NCI-H2081 treated with DMSO at 0.1 percent for 48 hours (cell line): ENCODE data around the gene TIMM50.
A peak's percentile ranks its signal among the peaks of the same experiment; 100 is the strongest.
"Not testable (repeated sequence)": the region's sequence is repeated elsewhere in the genome, so short reads cannot be mapped to it uniquely, and the experiment has no call there.

Source experiments
- DNase-seq: peaks from one replicate; lab custom pipeline; 2025; lab: John Stamatoyannopoulos, UW

TIMM50 gene

GRCh38 chr19:39469567-39469966 lies 11.1 kb upstream of the TIMM50 start:
- no peak for DNase-seq

DNA sequence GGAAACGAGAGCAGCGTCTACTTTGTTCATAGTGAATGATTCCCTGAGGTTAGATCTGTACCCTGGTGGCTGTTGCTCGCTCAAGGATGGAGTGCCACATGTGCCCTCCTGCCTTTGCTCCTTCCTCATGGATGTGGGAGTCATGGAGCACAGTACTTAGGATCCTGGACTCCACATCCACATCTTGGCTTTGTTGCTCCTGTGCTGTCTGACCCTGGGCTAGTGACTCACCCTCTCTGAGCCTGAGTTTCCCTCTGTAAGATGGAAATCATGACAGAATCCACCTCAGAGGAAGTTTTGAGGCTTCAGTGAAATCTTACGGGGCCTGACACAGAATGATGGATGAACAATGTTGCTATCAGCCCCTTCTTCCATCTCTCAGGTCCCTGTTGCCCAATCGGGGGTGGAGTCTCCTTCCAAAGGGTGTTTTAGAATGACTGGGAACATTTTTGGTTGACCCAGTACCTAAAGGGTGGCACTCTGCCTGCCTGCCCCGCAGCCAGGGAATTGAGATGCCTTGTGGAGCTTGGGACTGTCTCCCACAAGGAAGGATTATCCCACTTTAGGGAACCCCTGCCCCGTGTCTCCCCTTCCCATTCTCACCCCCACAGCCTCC lies 9.8 kb upstream of the TIMM50 start:
- DNase-seq = no peak

- no peak for DNase-seq
Observed at GRCh38 chr19:39471756-39472536, 8.7 kb upstream of the TIMM50 start.

DNA sequence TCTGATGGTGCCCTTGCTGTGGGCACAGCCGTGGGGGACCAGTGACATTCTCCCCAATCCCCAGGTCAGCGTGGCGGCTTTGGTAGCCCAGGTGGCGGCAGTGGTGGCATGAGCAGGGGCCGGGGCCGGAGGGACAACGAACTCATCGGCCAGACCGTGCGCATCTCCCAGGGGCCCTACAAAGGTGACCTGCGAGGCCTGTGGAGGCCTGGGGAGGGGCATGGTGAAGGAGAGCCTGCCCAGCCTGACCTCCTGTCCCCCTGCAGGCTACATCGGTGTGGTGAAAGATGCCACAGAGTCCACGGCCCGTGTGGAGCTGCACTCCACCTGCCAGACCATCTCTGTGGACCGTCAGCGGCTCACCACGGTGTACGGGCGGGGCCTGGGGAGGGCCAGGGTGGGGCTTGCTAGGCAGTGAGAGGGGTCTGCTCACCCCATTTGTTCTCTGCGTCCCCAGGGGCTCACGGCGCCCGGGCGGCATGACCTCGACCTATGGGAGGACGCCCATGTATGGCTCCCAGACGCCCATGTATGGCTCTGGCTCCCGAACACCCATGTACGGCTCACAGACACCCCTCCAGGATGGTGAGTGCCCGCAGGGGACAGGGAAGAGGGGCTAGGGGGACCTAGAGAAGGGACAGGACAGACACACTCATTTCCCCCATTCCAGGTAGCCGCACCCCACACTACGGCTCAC lies 7.7 kb upstream of the TIMM50 start:
- DNase-seq = no peak

GRCh38 chr19:39473443-39473960 lies 7.1 kb upstream of the TIMM50 start:
- no peak for DNase-seq

DNA sequence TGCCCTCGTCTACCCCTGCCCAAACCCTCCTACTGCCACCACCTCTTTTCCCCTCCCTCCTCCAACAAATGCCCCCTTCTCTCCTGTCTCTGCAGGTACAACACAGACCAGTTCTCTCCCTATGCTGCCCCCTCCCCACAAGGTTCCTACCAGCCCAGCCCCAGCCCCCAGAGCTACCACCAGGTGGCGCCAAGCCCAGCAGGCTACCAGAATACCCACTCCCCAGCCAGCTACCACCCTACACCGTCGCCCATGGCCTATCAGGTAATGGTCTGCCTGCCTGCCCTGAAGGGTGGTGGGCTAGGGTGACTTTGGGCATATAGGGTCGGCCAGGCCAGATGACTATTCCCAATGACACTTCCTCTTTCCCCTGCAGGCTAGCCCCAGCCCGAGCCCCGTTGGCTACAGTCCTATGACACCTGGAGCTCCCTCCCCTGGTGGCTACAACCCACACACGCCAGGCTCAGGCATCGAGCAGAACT lies 6.5 kb upstream of the TIMM50 start:
- no peak for DNase-seq

GRCh38 chr19:39475748-39476147 lies 4.9 kb upstream of the TIMM50 start:
- DNase-seq = no peak

- DNase-seq = not testable (repeated sequence)
Observed at GRCh38 chr19:39479319-39479801, 1.3 kb upstream of the TIMM50 start.

DNA sequence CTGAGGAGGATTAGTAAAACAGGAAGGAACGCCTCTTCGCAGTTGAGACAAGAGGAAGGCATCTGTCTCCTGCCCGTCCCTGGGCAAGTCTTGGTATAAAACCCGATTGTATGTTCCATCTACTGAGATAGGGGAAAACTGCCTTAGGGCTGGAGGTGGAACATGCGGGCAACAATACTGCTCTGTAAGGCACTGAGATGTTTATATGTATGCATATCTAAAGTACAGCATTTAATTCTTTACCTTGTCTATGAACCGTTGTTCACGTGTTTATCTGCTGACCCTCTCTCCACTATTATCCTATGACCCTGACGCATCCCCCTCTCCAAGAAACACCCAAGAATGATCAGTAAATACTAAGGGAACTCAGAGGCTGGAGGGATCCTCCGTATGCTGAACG lies 722 bp upstream of the TIMM50 start:
- no peak for DNase-seq

DNA sequence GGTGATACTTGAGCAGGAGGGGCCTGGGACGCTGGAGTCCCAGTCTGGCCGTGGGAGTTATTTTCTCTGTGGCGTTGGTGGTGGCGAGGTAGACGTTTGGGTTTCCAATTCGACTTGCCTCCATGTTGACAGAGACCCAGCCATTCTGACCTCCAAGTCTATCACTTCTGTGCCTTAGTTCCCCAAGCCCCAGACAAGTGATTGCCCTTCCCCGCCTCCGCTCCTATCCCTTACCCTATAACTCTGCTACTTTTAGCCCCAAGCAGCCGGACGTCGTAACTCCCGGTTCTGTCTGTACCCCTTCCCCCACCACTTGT lies 549 bp downstream of the TIMM50 start:
- DNase-seq = no peak

DNA sequence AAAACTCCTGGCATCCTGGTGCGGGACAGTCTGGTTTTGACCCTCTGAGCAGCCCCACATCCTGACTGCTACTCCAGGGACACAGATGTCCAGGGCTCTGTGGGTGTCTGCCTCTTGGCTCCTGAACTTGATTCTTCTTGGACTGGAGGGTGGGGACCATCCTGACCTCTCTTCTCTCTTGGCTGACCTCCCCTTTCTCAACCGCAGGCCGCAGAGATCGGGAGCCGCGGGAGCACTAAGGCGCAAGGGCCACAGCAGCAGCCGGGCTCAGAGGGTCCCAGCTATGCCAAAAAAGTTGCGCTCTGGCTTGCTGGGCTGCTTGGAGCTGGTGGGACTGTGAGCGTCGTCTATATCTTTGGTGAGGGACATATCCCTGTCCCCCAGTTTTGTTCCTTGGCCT lies 1.0 kb downstream of the TIMM50 start:
- no peak for DNase-seq

DNA sequence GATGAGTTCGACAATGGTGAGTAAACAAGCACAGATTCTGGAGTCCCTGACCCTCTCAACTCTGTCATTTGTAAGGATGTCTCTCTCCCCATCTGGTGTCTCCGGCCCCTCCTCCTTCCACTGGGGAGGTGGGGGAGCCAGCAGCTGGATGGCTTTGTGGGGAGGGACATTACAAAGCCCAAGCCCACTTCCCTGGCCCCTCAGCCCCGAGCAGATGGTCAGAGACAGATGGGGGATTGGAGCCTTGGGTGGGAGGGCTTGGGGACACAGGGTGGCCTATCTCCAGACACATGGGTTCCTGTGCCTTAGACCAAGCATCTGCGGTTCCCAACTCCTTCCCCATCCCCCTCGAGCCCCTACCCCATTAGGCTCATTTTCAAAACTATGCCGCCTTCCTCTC lies 2.5 kb downstream of the TIMM50 start:
- DNase-seq = no peak

DNA sequence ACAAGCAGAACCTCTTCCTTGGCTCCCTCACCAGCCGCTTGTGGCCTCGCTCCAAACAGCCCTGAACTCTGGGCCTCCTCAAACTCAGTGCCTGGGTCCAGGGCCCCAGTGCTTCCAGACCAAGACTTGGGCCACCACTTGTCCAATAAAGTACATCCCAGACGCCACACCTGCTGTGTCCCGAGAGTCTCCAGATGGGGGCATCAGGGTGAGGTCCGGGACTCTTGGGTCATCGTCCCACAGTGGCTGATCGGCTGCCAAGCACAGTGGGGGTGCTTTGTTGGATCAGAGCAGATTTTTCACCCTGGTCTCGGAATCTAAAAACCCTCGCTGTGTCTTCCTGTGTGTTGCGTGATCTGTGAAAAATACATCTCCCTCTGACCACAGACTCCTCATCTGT lies 9.1 kb downstream of the TIMM50 start:
- no peak for DNase-seq

DNA sequence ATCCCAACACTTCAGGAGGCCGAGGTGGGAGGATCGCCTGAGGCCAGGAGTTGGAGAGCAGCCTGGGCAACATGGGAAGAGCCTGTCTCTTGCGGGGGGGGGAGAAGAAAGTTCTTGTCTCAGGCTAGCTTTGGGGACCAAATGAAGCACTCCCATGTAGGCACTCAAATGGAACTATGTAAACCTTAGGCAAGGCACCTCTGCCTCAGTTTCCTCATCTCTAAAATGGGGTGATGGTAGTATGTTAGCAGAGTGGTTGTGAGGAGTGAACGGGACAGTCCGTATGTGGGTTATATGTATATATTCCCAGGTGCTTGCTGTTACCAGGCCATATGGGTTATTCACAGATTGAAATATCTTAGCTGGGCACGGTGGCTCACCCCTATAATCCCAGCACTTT lies 11.6 kb downstream of the TIMM50 start:
- no peak for DNase-seq

- DNase-seq = no peak
Observed at GRCh38 chr19:39492788-39493187, 12.2 kb downstream of the TIMM50 start.

DNA sequence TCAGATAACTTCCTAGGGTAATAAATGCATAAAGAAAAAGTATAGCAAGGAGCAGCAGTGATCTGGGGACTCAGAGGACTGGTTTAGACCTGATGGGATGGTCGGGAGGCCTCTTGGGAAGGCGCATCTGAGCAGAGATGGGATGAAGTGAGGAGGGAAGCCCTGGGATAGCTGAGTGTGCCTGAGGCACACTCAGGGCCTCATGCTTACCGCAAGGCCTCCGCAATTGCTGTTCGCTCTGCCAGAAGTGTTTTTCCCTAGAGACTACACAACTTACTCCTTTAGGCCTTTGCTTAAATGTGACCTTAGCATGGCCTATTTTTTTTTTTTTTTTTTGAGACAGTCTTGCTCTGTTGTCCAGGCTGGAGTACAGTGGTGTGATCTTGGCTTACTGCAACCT lies 14.0 kb downstream of the TIMM50 start:
- DNase-seq = no peak

DNA sequence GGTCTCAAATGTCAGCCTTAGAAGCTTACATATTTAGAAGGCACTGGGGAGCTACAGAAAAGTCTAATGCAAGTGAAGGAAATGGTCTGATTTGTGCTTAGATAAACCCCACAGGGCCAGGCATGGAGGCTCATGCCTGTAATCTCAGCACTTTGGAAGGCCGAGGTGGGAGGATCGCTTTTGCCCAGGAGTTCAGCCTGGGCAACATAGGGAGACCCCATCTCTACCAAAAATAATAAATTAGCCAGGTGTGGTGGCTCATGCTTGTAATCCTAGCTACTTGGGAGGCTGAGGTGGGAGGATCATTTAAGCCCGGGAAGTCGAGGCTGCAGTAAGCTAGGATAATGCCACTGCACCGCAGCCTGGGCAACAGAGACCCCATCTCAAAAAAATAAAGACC lies 15.4 kb downstream of the TIMM50 start:
- no peak for DNase-seq

DNA sequence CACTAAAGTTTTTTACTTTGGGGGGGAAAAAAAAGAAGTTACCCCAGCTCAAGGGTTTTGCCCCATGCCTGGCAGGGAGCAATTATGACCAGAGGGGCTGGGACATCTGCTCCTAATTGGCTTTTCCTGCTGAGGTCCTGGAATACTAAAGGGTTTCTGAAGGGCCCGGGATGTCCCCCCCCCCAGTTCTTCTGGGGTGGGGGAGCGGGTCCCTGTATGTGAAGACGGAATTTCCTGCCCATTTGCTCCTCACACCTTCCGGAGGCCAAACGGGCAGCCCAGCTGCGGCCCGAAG lies 17.0 kb downstream of the TIMM50 start:
- DNase-seq = no peak

- peak; percentile 28 for DNase-seq
Observed at GRCh38 chr19:39497996-39498797, 17.6 kb downstream of the TIMM50 start.

- DNase-seq = no peak
Observed at GRCh38 chr19:39498798-39499642, 18.4 kb downstream of the TIMM50 start, which contains the start of gene DLL3. Gene DLL3, plus strand, starts transcription at chr19:39498947. Its CDS starts 28 bp downstream, at chr19:39498975.

GRCh38 chr19:39499932-39500331 lies 19.3 kb downstream of the TIMM50 start:
- no peak for DNase-seq
